Type B pancreatic cell (in vitro differentiated cells): ENCODE results near the gene PRKCA. TPM values are rescaled to one million over a fixed set of nuclear protein-coding genes. Genes with fewer than 3 reads are reported as not detected.

Experiments used
- DNase-seq: peaks from one replicate; pipeline ENCODE4 v3.0.0; 2021; ENCODE audit warnings: mixed read lengths; ENCODE audit not compliant: unreplicated experiment; ENCODE audit errors: extremely low spot score
- H3K27ac Mint-ChIP-seq: 2 replicates; pipeline ENCODE4 v1.8.0; 2021; ENCODE audit warnings: mild to moderate bottlenecking, mixed read lengths
- H3K27me3 Mint-ChIP-seq: 2 replicates; pipeline ENCODE4 v1.8.0; 2021; ENCODE audit warnings: mixed read lengths
- H3K36me3 Mint-ChIP-seq: 2 replicates; pipeline ENCODE4 v1.8.0; 2021; ENCODE audit warnings: mixed read lengths
- H3K4me1 Mint-ChIP-seq: one replicate; pipeline ENCODE4 v1.8.0; 2021; ENCODE audit warnings: mixed read lengths; ENCODE audit not compliant: unreplicated experiment
- H3K4me3 Mint-ChIP-seq: 2 replicates; pipeline ENCODE4 v1.8.0; 2021; ENCODE audit warnings: mild to moderate bottlenecking, mixed read lengths
- H3K9me3 Mint-ChIP-seq: 2 replicates; pipeline ENCODE4 v1.8.0; 2021; ENCODE audit warnings: mixed read lengths
- CTCF ChIP-seq: fragments of 200-600 bp; sonication (generic); conservative IDR thresholded peaks from 2 replicates; pipeline ENCODE4 v1.5.0; 2021; ENCODE audit warnings: antibody characterized with exemption, mild to moderate bottlenecking
- total RNA-seq: library from RNA; stranded (reverse); gene quantifications from 2 replicates; pipeline ENCODE4 v1.2.1, GENCODE V29; 2021; ENCODE audit warnings: low replicate concordance

PRKCA gene
- total RNA-seq, 1 donor from 2014 or later, result 16.1 TPM

- H3K27ac Mint-ChIP-seq, result no peak overlapping the region
These were observed 437.8 kb downstream of the PRKCA start for GRCh38 chr17:66740226-66740625.

GRCh38 chr17:66743511-66743910, 441.1 kb downstream of the PRKCA start:
- TF ChIP-seq CTCF, result no peak
- no peak for DNase-seq
- H3K27ac Mint-ChIP-seq, result no peak overlapping the region
- no peaks in the 10 kb centered on the region for H3K9me3 Mint-ChIP-seq
- H3K36me3 Mint-ChIP-seq, result peaks cover 3% of the 10 kb centered on the region
- peaks cover 5% of the 10 kb centered on the region for H3K4me1 Mint-ChIP-seq
- H3K4me3 Mint-ChIP-seq, result no peak overlapping the region
- H3K27me3 Mint-ChIP-seq, result peaks cover 7% of the 10 kb centered on the region

More at GRCh38 chr17:66740226-66740625, 437.8 kb downstream of the PRKCA start:
- Mint-ChIP-seq H3K4me3 (no peak overlapping the region), H3K9me3 (no peaks in the 10 kb centered on the region), H3K36me3 (no peaks in the 10 kb centered on the region), H3K4me1 (peaks cover 12% of the 10 kb centered on the region), H3K27me3 (peaks cover 7% of the 10 kb centered on the region)
- TF ChIP-seq CTCF, result no peak
- DNase-seq, result no peak

DNA sequence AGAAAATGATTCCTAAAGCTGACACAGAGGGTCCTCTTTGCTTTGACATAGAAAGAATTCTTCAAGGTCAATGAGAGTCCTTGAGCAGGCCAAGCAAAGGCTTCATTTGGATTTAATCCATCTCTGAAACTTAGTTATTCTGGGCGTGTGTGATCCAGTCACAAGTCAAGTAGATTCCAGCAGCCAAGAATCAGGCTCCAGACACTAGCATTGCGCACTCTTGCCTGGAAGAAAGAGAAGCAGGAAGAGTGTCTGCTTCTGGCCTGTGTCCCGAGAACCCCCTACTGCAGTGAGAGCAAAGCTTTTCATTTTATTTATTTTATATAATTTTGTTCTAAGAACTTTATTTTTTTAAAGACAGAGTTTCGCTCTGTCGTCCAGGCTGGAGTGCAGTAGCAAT, 444.3 kb downstream of the PRKCA start:
- no peak for DNase-seq
- H3K36me3 Mint-ChIP-seq, result peaks cover 4% of the 10 kb centered on the region
- H3K27ac Mint-ChIP-seq, result no peak overlapping the region
- peaks cover 5% of the 10 kb centered on the region for H3K4me1 Mint-ChIP-seq
- TF ChIP-seq CTCF, result no peak
- no peak overlapping the region for H3K4me3 Mint-ChIP-seq
- no peaks in the 10 kb centered on the region for H3K9me3 Mint-ChIP-seq
- no peaks in the 10 kb centered on the region for H3K27me3 Mint-ChIP-seq

DNA sequence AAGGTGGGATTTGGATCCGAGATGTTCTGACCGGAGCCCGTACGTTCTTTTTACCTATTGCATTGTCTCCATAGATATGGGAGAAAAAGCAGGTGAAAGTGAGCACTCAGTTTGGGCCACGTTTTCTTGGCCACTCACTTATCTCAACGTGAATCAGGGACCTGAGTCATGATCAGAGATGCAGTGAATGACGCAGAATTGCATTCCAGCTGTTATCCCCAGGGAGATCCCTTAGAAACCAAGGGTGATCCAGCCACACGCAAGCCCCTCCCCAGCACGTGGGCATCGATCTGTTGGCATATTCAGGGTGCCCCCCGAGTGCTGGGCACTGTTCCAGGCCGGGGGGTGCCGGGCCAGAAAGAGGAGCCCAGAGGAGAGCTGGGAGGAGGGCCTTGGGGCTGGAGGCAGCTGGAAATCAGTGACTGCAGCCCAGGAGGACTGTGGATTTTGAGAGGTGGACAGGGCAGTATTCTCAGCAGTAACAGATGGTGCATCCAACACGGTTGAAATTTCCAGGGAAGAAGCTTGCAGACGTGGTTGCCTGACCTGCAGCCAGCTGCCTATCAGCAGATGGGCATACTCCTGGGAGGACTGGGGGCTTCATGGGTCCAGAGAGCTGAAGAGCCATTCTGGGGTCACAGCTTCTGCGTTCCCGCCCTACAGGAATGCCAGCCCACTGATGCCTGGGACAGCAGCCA, 445.3 kb downstream of the PRKCA start:
- TF ChIP-seq CTCF, result no peak
- no peak for DNase-seq
- Mint-ChIP-seq H3K4me1 (peaks cover 5% of the 10 kb centered on the region), H3K36me3 (peaks cover 4% of the 10 kb centered on the region), H3K27ac (no peak overlapping the region), H3K4me3 (no peak overlapping the region), H3K27me3 (no peaks in the 10 kb centered on the region), H3K9me3 (no peaks in the 10 kb centered on the region)

- H3K9me3 Mint-ChIP-seq, result peaks cover 2% of the 10 kb centered on the region
- peaks cover 4% of the 10 kb centered on the region for H3K36me3 Mint-ChIP-seq
- H3K27ac Mint-ChIP-seq, result no peak overlapping the region
These were observed 446.2 kb downstream of the PRKCA start for GRCh38 chr17:66748578-66748977.

More at GRCh38 chr17:66748578-66748977, 446.2 kb downstream of the PRKCA start:
- H3K4me1 Mint-ChIP-seq, result peaks cover 9% of the 10 kb centered on the region
- H3K4me3 Mint-ChIP-seq, result no peak overlapping the region
- no peak for DNase-seq
- TF ChIP-seq CTCF, result no peak
- no peaks in the 10 kb centered on the region for H3K27me3 Mint-ChIP-seq
